K562 (cell line): Measurements from ENCODE around the gene SORBS2. TPM values are rescaled to one million over a fixed set of nuclear protein-coding genes. Genes with fewer than 3 reads are reported as not detected.

Experiments
- ATAC-seq: fragments of 200-7000 bp; cut with Tn5 transposase; 3 replicates; pipeline ENCODE4 v1.9.1; 2020; ENCODE audit warnings: moderate library complexity
- BruUV-seq: library from RNA; stranded (reverse); fragments of 400-500 nt; replicated peaks from 2 replicates; lab custom pipeline; 2021; lab: Mats Ljungman, UMichigan
- CTCF ChIA-PET: fragments of 300-600 bp; formaldehyde crosslinking; extraction: SDS; loops from one replicate; lab custom pipeline; 2021; ENCODE audit warnings: low intra/inter-chr PET ratio; lab: Yijun Ruan, JAX
- POLR2A ChIA-PET: fragments of 300-600, 350-650 bp; sonication (Branson Sonifier 250); formaldehyde crosslinking; extraction: SDS; loops from one replicate; lab custom pipeline; 2021; ENCODE audit warnings: antibody characterized with exemption, inconsistent platforms; lab: Yijun Ruan, JAX
- DNase-seq, 4 experiments: peaks; one replicate each; pipeline versions ENCODE4 v3.0.0 to v3.0.0-alpha.2; 2011 to 2018; ENCODE audit warnings: low spot score in 3 of 4, mixed read lengths in 3 of 4; ENCODE audit errors: extremely low read depth in 1 of 4
- FAIRE-seq: peaks from 2 replicates; lab custom pipeline; 2011; peaks lifted over from hg19 to GRCh38; lab: Jason Lieb, UNC
- H2AFZ ChIP-seq: 2 replicates; pipeline ENCODE4 v1.6.0; 2011; ENCODE audit warnings: low read depth, low read length, control low read depth, inconsistent platforms
- H3K27ac ChIP-seq: fragments of 200-600 bp; 3 replicates; pipeline ENCODE4 v1.8.0; 2011; ENCODE audit warnings: low read depth, mild to moderate bottlenecking, control low read depth, inconsistent platforms, low read length, moderate library complexity, mixed read lengths; ENCODE audit errors: extremely low read depth
- H3K27me3 ChIP-seq, 2 experiments: fragments of 300-600 bp in 1 of 2; 2 replicates in 1 of 2; 3 replicates in 1 of 2; pipeline versions ENCODE4 v1.6.0 to v1.8.0; 2011; ENCODE audit warnings: inconsistent platforms in 2 of 2, low read length in 2 of 2, mild to moderate bottlenecking in 1 of 2, mixed read lengths in 1 of 2, moderate library complexity in 1 of 2; ENCODE audit not compliant: control insufficient read depth in 2 of 2, insufficient read depth in 2 of 2
- H3K36me3 ChIP-seq: fragments of 300-600 bp; 3 replicates; pipeline ENCODE4 v1.8.0; 2011; ENCODE audit warnings: mild to moderate bottlenecking, low read length, inconsistent platforms; ENCODE audit not compliant: control insufficient read depth, insufficient read depth
- H3K4me1 ChIP-seq, 2 experiments: fragments of 200-600 bp in 1 of 2; replicated peaks in 1 of 2; 2 replicates in 1 of 2; 3 replicates in 1 of 2; pipeline versions ENCODE4 v1.5.1 to v1.8.0; 2011; ENCODE audit warnings: inconsistent platforms in 2 of 2, low read length in 2 of 2, mild to moderate bottlenecking in 1 of 2, mixed read lengths in 1 of 2, moderate library complexity in 1 of 2; ENCODE audit not compliant: control insufficient read depth in 2 of 2, insufficient read depth in 2 of 2
- H3K4me2 ChIP-seq: 2 replicates; pipeline ENCODE4 v1.6.1; 2011; ENCODE audit warnings: low read length, control low read depth, inconsistent platforms, mixed read lengths; ENCODE audit not compliant: insufficient read depth
- H3K4me3 ChIP-seq: fragments of 200-600 bp; sonication (generic), shearing (Covaris generic); 2 replicates; pipeline ENCODE4 v1.5.1; 2016; ENCODE audit warnings: control low read depth, inconsistent platforms
- H3K79me2 ChIP-seq: fragments of 200-600 bp; 3 replicates; pipeline ENCODE4 v1.8.0; 2011; ENCODE audit warnings: low read length, inconsistent platforms; ENCODE audit not compliant: control insufficient read depth, insufficient read depth
- H3K9ac ChIP-seq, 2 experiments: 2 replicates each; pipeline versions ENCODE4 v1.6.0 to v1.6.1; 2011; ENCODE audit warnings: low read depth in 2 of 2, low read length in 2 of 2, control low read depth in 1 of 2, inconsistent platforms in 1 of 2, mild to moderate bottlenecking in 1 of 2, mixed read lengths in 1 of 2; ENCODE audit not compliant: insufficient read depth in 1 of 2
- H3K9me1 ChIP-seq: one replicate; pipeline ENCODE4 v1.6.0; 2011; ENCODE audit warnings: inconsistent platforms, mild to moderate bottlenecking, low read length, moderate library complexity; ENCODE audit not compliant: control insufficient read depth, insufficient read depth
- H3K9me3 ChIP-seq: replicated peaks from 2 replicates; pipeline ENCODE4 v1.5.1; 2011; ENCODE audit warnings: low read depth, low read length, inconsistent platforms; ENCODE audit not compliant: control insufficient read depth, insufficient read depth
- H4K20me1 ChIP-seq: replicated peaks from 2 replicates; pipeline ENCODE4 v1.6.1; 2011; ENCODE audit warnings: low read length, inconsistent platforms, mixed read lengths; ENCODE audit not compliant: control insufficient read depth, insufficient read depth
- FOXP1 ChIP-seq: sonication (generic); formaldehyde crosslinking; IDR thresholded peaks from 2 replicates; pipeline ENCODE4 v1.8.0; 2022; ENCODE audit warnings: mild to moderate bottlenecking, missing genetic modification reagents
- KDM4B ChIP-seq, 2 experiments: fragments of 450-650 bp in 1 of 2; sonication (generic) in 1 of 2; IDR thresholded peaks; 2 replicates each; pipeline ENCODE4 v1.6.1; 2016 to 2017; ENCODE audit warnings: borderline replicate concordance in 2 of 2, antibody characterized with exemption in 1 of 2, low read depth in 1 of 2, mild to moderate bottlenecking in 1 of 2
- MED1 ChIP-seq: sonication (generic); formaldehyde crosslinking; IDR thresholded peaks from 2 replicates; pipeline ENCODE4 v1.8.1; 2023; ENCODE audit warnings: missing genetic modification reagents, borderline replicate concordance
- MXI1 ChIP-seq: IDR thresholded peaks from 2 replicates; pipeline ENCODE4 v1.6.1; 2011; ENCODE audit warnings: low read depth, mild to moderate bottlenecking, improper control_type of control experiment, low read length
- WGBS: fragments of 100-300 bp; shearing (Covaris generic); methylation state at CpG from one replicate; pipeline ENCODE4 v1.1.6; 2016; ENCODE audit warnings: low coverage, mixed read lengths; ENCODE audit not compliant: insufficient coverage; ENCODE audit errors: missing lambda C conversion rate; 5-methylcytosine and 5-hydroxymethylcytosine counted together
- in situ Hi-C: fragments of 300-500 bp; cut with MboI; formaldehyde crosslinking; loops from 4 replicates; pipeline ENCODE4 v1.15.0; 2018; ENCODE audit warnings: inconsistent platforms, mixed read lengths
- intact Hi-C: fragments of 100-400 bp; cut with micrococcal nuclease; formaldehyde crosslinking; loops from 2 replicates; pipeline ENCODE4 v1.14.2; 2022
- polyA plus RNA-seq, 8 experiments: library from polyadenylated mRNA; depleted of rRNA in 4 of 8; stranded (reverse) in 5 of 8; unstranded in 3 of 8; fragments of >200 nt; fragmentation: Nextera tagmentation in 2 of 8; fragmentation: Illumina TruSeq in 1 of 8; extraction: Ambion mirVana in 2 of 8; extraction: Trizol in 1 of 8; gene quantifications; 2 replicates each; pipeline versions ENCODE4 v1.2.1 to v1.2.3, GENCODE V29; 2011 to 2014; ENCODE audit warnings: inconsistent platforms in 1 of 8, missing spikeins in 1 of 8
- total RNA-seq, 7 experiments: library from RNA; depleted of rRNA in 6 of 7; stranded (reverse); fragments of >200 nt in 6 of 7; fragmentation: Illumina TruSeq in 2 of 7; extraction: Trizol in 2 of 7; gene quantifications; 2 replicates each; pipeline versions ENCODE4 v1.2.1 to v1.2.3, GENCODE V29; 2011 to 2021; ENCODE audit warnings: low replicate concordance in 1 of 7
- TF ChIP-seq, protein P1 (sequence below): conservative IDR thresholded peaks from 2 replicates; pipeline ENCODE4 v1.6.1; 2011; ENCODE audit warnings: low read depth, mild to moderate bottlenecking, low read length; ENCODE audit not compliant: control insufficient read depth

Gene SORBS2
- total and polyA plus RNA-seq, 9 of the 15 experiments (the other 6 are each of a cell fraction or from before 2014, with no cell fraction given): 0.29 TPM; not detected in 8

GRCh38 chr4:185821029-185821419 lies 9.0 kb upstream of the SORBS2 start:
- Histone ChIP-seq H3K4me2 (no peak overlapping the region), H4K20me1 (no peaks in the 10 kb centered on the region; the same call in 1 of the 2 replicates), H3K79me2 (no peaks in the 10 kb centered on the region), H3K9me1 (no peaks in the 10 kb centered on the region), H3K9ac (no peak overlapping the region), H3K9me3 (no peaks in the 10 kb centered on the region), H3K36me3 (no peaks in the 10 kb centered on the region), H3K4me1 (no peaks in the 10 kb centered on the region), H3K4me3 (no peak overlapping the region), H3K27me3 (peaks cover 5 to 20% of the 10 kb centered on the region in 2 experiments; a peak in 3 of 5 replicates), H3K27ac (no peak overlapping the region), H2AFZ (no peak overlapping the region)
- ATAC-seq: no peak
- ChIA-PET POLR2A (no interaction called here), CTCF (no interaction called here)
- no peak for FAIRE-seq
- 3% methylated on average over 11 of the region's 11 CpGs for WGBS
- no peak for DNase-seq
- in situ Hi-C loops (no loop called here), intact Hi-C loops (no loop called here)
- TF ChIP-seq KDM4B (IDR thresholded peaks at IDR 0.05; ENCODE audit: borderline replicate concordance in 2 of 2, low read depth in 1 of 2) (no peak), FOXP1 (CRISPR knock-in tag) (no peak), MED1 (no peak), MXI1 (no peak)
- TF ChIP-seq, protein P1, sequence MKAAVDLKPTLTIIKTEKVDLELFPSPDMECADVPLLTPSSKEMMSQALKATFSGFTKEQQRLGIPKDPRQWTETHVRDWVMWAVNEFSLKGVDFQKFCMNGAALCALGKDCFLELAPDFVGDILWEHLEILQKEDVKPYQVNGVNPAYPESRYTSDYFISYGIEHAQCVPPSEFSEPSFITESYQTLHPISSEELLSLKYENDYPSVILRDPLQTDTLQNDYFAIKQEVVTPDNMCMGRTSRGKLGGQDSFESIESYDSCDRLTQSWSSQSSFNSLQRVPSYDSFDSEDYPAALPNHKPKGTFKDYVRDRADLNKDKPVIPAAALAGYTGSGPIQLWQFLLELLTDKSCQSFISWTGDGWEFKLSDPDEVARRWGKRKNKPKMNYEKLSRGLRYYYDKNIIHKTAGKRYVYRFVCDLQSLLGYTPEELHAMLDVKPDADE: no peak
- BruUV-seq: no TSS peak
